NCI-H1105 treated with DMSO at 0.1 percent for 48 hours (cell line): Measurements from ENCODE around the gene CD3E.
"Not testable (repeated sequence)": the region's sequence is repeated elsewhere in the genome, so short reads cannot be mapped to it uniquely, and the experiment has no call there.

Experiments
- DNase-seq: peaks from one replicate; lab custom pipeline; 2025; lab: John Stamatoyannopoulos, UW

The CD3E gene

DNA sequence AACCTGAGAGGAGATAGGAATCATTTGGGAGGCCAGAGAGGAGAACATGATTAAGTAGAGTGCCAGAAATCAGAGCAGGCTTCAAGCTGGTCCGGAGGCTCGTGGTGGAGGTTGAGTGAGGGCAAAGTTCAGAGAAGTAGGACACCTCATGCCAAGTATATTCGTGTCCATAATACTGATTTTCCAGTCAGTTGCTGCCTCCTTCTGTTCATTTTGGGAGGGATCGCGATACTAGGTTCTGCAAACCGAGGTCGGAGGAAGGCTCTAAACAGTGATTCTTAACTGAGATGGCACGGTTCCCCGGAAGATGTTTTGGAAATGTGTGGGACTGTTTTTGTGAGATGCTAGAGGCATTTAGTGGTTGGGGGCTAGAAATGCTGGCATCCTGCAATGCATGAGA lies 13.6 kb upstream of the CD3E start:
- no peak for DNase-seq

DNA sequence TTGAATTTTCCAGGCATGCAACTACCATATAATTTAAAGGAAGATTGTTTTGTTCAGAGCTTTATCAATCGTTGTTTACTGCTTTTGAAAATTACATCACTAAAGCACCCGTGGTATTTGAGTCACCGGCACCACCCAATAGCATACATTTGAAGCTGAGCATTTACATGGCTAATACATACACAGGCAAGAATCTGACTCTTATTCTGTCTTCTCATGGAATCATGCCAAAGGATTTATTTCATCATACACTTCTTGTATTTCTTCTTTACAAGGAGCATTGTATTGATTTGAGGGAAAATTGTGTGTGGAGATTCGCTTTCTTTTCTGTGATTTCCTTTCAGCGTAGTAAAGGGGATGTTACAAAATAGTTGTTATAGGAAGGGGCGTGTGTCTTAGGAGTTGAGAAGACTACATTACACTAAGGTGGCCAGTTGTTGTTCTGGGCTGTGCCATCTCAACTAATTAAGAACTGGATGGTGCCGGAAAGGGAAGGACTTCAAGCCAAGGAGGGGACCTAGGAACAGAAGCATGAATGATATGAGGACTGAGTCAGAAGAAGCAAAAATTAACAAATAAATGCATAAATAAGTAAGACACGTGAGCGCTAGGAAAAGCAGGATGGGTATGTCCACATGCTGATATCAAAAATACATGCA lies 12.9 kb upstream of the CD3E start:
- no peak for DNase-seq

- no peak for DNase-seq
These were observed 10.5 kb upstream of the CD3E start for GRCh38 chr11:118294053-118294452.

GRCh38 chr11:118295199-118295598 lies 9.3 kb upstream of the CD3E start:
- DNase-seq, result no peak

- no peak for DNase-seq
These were observed 8.6 kb upstream of the CD3E start for GRCh38 chr11:118295815-118296454.

- no peak for DNase-seq
These were observed 2.8 kb upstream of the CD3E start for GRCh38 chr11:118301600-118302195.

- no peak for DNase-seq
These were observed 333 bp upstream of the CD3E start for GRCh38 chr11:118304227-118304567.

DNA sequence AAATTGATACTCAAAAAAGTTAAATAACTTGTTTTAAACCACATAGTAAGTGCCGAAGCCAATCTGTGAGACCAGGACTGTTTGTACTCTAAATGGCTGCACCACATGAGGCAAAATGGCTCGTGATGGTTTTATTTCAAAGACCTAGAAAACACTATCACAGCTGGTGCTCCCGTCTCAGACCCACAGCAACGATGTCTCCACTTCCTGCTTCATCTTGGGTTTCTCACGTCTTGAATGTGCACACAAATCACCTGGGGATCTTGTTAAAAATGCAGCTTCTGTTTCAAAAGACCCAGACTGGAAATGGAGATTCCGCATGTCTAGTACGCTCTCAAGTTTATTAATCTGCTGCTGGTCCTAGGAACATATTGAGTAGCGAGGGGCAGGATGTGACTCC lies 1.2 kb downstream of the CD3E start:
- no peak for DNase-seq

DNA sequence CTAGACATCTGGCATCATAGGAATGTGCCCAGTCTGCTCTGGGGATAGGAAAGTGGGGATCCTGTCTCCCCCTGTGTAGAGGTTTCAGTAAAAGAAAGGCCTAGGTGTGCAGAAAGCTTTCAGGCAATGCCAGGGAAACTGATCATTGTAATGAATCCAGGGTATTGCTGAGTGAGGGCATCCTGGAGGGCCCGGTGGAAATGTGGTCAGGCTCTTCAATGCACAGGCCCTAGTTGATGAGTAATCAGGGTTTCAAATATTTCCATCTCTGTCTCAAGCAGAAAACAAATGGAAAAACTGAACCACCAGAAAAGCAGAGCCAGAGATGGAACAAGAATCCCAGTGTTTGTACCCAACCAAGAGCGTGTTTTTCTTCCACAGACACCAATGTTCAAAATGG lies 2.0 kb downstream of the CD3E start:
- no peak for DNase-seq

- DNase-seq, result not testable (repeated sequence)
These were observed 4.5 kb downstream of the CD3E start for GRCh38 chr11:118308995-118309528.

DNA sequence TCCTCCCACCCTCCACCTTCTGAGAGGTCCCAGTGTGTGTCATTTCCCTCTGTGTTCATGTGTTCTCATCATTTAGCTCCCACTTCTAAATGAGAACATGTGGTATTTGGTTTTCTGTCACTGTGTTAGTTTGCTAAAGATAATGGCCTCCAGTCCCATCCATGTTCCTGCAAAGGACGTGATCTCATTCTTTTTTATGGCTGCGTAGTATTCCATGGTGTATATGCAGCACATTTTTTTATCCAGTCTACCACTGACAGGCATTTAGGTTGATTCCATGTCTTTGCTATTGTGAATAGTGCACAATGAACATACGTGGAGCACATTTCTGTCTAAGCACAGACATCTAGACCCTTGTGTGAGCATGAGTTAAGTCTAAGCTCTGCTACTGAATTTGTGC lies 5.7 kb downstream of the CD3E start:
- no peak for DNase-seq

GRCh38 chr11:118310781-118311485 lies 6.4 kb downstream of the CD3E start:
- DNase-seq, result no peak

- DNase-seq, result no peak
These were observed 7.0 kb downstream of the CD3E start for GRCh38 chr11:118311518-118311917.

DNA sequence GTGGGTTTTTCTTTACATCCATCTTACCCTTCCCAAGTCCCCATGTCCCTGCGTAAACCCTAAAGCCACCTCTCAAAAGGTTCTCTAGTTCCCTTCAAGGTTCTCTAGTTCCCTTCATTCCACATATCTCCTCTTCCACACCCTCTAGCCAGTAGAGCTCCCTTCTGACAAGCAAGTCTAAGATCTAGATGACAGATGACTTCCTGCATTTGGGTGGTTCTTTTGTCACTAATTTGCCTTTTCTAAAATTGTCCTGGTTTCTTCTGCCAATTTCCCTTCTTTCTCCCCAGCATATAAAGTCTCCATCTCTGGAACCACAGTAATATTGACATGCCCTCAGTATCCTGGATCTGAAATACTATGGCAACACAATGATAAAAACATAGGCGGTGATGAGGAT lies 7.8 kb downstream of the CD3E start:
- no peak for DNase-seq

- DNase-seq, result no peak
These were observed 8.7 kb downstream of the CD3E start for GRCh38 chr11:118313242-118313641.

DNA sequence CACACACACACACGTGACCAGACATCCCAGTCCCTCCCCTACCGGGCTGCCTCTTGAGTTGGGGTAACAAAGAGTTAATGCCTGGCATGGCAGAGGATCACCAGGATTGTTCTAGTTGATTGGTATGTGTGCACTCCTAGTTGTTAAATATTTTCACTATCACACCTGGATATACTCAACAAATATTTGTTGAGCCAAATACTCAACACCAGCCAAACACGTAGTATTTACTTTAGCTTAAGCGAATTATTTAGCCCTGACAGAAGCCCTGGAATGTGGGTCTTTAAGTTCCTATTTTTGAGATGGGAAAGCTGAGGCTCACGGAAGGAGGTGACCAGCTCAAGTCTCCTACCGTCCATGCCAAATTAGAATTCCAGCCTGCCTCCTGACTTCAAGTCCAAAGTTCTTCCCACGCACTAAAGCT lies 10.5 kb downstream of the CD3E start:
- DNase-seq, result no peak

- no peak for DNase-seq
These were observed 13.6 kb downstream of the CD3E start for GRCh38 chr11:118318124-118318523.

- no peak for DNase-seq
These were observed 14.2 kb downstream of the CD3E start for GRCh38 chr11:118318581-118319336.

DNA sequence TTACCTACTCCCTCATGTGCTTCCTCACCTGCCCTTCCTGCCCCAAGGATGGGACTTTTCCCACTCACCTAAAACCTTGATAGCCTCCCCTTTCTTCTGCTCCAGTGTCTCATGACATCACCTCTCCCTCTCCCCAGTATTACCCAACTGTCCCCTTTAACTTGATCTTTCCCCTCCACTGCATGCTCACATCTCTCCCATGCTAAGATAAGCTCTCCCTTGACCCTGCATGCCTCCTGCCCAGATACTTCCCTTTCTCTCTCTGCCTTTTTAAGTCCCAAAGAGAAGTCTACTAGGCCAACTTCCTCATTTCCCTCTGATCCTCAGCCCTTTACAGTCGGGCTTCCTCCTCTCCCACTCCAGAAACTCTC lies 14.8 kb downstream of the CD3E start:
- no peak for DNase-seq

DNA sequence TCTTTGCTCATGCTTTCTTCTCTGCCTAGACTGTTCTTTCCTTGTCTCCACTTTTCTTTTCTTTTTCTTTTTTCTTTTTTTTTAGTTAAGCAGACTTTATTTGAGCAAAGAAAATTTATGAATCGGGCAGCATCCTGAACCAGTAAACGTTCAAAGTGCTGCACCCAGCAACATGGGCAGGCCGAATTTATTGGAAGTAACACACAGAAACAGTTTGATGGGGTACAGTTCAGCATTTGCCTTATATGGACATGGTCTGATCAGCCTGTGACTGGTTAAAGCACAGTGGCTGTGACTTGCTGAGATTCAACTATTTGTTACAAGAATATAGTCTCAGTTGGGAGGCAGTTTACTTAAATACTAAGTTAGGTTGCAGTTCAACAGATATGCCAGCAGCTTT lies 16.0 kb downstream of the CD3E start:
- DNase-seq, result no peak

- DNase-seq, result no peak
These were observed 17.0 kb downstream of the CD3E start for GRCh38 chr11:118321386-118322082.

DNA sequence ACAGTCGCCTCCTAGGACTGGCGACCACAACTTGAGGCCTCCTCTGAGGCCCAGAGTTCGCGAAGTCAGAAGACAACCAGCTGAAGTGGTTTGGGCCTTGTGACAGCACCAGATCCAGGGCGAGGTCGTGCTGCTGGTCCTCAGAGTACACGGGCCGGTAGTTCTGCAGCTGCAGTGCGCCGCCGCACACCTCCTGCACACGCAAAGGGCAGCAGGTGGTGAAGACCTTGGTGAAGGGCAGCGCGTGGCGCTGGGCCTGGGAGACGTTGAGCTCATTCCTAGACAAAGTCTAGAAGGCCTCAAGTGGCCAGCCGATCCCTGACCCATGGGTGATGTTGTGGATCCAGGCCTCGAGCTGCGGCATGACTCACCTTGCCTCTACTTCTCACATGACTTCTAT lies 18.2 kb downstream of the CD3E start:
- no peak for DNase-seq
